Ecto neural progenitor cell (in vitro differentiated cells): Measurements from ENCODE around the gene KIF21B.
"Not testable (repeated sequence)": the region's sequence is repeated elsewhere in the genome, so short reads cannot be mapped to it uniquely, and the experiment has no call there.

ENCODE experiments used
- DNase-seq: peaks from one replicate; pipeline ENCODE4 v3.0.0-alpha.2; 2018; ENCODE audit warnings: low spot score

KIF21B gene

DNA sequence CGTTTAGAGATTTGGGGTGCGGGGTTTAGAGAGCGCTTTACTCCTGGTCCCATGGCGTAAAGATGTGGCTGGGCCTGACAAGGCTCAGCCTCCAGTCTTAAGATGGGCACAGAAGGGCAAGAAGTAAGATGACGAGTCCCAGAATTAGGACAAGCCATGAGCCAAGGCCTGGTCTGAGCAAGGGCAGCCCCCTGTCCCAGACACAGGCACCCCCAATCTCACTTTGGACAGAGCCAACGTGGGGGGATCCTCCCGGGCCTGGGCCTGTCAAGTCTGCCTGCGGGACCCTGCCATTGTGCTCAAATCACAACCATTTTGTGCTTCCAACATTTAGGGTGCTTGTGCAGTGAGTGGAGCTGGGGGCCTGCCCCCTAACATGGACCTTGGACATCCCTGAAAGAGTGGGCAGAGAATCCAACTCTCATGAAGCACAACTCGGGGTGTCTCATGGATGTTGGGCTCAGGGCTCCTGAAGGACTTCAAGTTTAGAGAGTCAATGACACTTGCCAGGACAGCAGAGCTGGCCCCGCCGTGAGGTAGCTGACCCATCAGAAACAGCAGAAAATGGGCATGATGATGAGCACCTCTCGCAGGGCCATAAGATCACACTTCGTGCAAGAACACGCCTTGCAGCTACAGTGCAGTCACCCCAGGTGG, 52.6 kb downstream of the KIF21B start:
- no peak for DNase-seq

DNA sequence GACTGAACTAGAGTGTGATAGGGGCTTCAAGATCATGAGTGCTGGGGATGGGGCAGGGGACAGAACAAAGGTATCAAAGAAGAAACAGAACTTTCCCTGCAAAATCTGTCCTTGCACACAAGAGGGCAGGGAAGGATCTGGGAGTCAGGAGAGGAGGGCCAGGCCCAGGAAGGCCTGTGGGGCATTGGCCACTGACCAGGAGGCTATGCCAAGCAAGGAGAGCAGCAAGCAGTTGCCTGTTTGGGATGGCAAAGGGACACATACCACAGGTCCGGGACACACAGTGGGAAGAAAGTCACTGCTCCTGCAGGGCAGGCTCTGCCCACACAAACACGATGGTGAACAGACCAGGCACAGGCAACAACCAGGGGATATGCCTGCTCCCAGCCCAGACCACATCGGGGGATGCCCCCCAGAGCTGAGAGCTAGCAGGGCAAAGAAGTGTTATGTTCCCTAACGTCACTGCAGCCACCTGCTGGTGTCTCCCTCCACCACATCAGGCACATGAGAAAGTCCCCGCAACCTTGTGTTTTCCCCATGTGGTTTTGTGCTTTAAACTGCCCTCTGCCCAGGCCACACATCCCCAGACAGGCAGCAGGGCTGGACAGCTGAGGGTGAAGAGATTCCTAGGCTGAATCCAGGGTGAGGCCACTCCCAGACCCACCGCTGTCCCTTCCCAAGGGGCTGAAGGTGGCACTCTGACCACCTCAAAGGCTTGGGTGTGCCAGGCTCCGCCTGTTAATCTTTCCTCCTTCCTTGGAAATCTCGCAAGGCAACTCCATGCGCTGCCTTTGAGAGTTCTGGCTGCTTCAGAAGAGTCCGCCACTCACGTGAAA, 53.6 kb downstream of the KIF21B start:
- no peak for DNase-seq

DNA sequence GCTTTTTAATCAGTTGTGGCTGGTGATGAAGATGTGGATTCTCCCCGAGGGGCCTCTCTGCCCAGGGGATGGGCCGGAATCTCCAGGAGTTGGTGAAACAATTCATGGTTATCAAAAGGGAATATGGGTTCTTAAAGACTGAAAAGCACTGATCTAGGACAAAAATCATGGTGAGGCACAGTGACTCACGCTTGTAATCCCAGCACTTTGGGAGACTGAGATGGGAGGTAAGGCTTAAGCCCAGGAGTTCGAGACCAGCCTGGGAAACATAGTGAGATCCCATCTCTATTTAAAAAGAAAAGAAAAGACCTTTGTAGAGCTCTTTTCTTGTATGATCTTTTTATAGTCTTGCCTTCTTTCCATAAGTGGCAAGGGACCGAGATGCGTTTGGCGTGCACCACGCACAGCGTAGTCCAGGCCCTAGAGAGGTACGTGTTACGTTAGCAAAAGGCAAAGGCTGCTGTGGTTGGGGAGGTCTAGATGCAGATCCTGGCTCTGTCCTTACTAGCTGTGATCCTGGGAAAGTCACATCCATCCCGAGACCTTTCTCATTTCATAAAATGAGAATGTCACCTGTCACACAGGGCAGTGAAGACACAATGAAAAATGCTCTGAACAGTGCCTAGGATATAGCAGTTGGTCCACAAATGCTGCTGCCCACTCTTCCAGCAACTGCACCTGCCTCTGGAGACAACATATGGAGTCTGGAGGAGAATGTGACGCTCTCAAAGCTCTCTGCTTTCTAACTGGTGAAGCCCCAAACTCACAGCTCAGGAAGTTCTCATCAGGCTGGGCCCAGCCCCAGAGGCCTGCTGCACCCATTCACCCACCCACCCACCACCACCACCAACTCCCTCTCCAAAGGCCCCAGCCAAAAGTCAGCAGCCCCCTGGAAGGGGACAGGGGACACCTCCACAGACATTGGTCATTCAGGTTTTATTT, 54.8 kb downstream of the KIF21B start:
- DNase-seq: no peak

GRCh38 chr1:200967693-200968468, 55.6 kb downstream of the KIF21B start:
- no peak for DNase-seq

DNA sequence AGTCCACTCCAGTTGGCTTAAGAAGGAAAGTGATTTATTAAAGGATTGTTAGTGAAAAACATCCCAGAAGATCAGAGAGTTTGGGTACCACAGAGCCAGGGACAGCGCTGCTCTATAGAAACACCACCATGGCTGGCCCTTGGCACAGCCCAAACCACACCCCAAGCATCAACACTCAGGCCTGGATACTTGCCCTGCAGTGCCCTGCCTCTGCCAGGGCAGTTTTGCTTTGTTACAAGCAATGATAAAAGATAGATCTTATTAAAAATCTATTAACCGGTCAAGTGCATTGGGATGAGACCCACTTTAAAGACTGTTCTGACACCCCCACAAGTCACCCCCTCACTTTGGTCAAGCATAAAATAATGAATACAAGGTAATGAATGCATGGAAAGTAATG, 56.6 kb downstream of the KIF21B start:
- no peak for DNase-seq

GRCh38 chr1:200965111-200965805, 58.3 kb downstream of the KIF21B start:
- no peak for DNase-seq

DNA sequence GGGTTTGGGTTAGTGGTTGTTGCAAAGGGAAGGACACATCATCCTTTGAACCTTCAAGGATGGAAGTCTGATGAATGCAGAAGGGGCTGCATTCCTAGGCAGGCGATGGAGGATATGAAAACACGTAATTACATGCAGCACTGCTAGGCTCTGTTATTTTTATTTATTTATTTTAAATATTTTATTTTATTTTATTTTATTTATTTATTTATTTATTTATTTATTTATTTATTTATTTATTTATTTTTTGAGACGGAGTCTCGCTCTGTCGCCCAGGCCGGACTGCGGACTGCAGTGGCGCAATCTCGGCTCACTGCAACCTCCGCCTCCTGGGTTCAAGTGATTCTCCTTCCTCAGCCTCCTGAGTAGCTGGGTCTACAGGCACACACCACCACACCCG, 59.6 kb downstream of the KIF21B start:
- not testable (repeated sequence) for DNase-seq

DNA sequence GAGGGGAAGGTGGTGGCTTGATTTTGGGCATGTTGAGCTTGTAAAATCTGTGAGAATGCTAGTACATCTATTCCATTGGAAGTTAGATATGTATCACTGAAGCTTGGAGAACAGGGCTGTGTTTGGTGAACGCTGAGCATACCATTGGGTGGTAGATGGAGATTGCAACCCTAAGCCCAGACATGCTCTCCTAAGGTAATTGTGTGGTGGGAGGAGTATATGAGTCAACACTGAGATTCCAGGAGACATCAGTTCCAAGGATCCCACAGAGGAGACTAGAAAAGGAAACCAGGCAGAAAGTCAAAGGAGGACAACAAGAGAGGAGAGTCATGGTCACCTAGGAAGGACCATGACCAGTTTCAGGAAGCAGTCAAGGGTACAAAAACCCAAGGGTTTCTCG, 60.4 kb downstream of the KIF21B start:
- no peak for DNase-seq

- peak; percentile 33 for DNase-seq
Measured at GRCh38 chr1:200962631-200963030, 60.9 kb downstream of the KIF21B start.

DNA sequence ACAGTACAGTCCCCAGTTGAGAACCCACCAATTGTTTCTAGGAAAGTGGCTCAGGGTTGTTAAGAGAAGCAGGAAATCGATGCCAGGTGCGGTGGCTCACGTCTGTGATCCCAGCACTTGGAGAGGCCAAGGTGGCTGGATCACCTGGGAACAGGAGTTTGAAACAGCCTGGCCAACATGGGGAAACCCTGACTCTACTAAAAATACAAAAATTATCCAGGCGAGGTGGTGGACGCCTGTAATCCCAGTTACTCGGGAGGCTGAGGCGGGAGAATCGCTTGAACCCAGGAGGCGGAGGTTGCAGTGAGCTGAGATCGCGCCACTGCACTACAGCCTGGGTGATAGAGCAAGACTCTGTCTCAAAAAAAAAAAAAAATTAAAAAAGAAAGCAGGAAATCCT, 61.4 kb downstream of the KIF21B start:
- not testable (repeated sequence) for DNase-seq

- DNase-seq: no peak
Measured at GRCh38 chr1:200960948-200961340, 62.6 kb downstream of the KIF21B start.

DNA sequence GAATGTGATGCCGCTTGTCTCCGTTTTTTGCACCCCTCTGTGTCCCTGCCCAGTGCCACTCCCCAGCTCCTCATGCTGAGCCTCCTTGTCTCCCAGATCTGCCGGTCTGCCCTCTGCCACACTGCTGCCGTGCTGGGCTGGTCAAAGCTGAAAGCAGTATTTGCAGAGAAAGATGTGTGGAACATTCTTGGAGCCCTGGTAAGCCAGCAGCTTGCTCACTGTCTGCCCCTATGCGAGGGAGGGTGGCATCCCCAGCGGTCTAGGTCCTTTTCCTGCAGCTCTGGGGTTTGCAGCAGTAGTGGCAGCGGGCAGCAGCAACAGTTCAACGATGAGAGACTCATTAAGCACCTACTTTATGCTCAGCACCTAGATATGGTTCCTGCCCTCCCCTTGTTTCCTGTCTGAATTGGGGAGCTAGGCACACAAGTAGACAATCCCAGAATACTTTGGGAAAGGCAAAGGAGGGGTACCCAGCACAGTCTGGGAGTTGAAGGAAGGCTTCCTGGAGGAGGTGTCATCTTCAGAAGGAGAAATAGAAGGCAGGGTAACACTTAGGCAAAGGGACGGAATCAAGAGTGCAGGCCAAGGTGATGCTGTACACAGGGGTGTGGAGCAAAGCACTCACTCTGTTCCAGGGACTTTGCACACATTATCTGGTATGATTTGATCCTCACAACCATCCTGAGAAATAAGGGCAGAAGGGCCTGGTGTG, 63.1 kb downstream of the KIF21B start:
- peak; percentile 42 for DNase-seq

GRCh38 chr1:200959411-200959921, 64.0 kb downstream of the KIF21B start:
- peak; percentile 57 for DNase-seq

GRCh38 chr1:200958597-200958996, 64.9 kb downstream of the KIF21B start:
- peak; percentile 34 for DNase-seq

- DNase-seq: no peak
Measured at GRCh38 chr1:200954434-200954833, 69.1 kb downstream of the KIF21B start.

GRCh38 chr1:200951016-200951415, 72.5 kb downstream of the KIF21B start:
- no peak for DNase-seq

GRCh38 chr1:200949626-200950025, 73.9 kb downstream of the KIF21B start:
- DNase-seq: no peak

DNA sequence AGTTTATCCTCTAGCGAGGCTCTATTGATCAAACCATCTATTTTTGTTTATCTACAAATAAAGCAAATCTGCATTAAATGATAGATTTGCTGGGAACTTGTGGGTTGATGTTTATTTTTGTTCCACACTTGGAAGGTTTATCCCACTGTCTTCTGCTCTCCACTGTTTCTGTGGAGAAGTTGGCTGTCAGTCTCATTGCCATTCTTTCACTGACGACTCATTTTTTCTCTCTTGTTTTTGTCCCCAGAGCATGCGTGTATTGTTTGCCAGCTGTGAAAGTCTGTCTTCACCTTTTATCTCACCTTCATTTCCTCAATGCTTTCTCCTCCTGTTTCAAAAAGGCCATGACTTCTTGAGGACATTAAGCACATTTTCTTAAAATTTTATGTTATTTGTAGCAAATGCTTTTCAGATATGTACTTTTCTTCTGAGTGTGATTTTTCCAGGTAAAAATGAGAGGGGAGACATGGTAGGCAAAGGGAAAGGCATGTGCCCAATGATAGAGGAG, 76.4 kb downstream of the KIF21B start:
- DNase-seq: no peak

- DNase-seq: no peak
Measured at GRCh38 chr1:200945111-200945510, 78.4 kb downstream of the KIF21B start.

GRCh38 chr1:200938955-200939354, 84.6 kb downstream of the KIF21B start:
- no peak for DNase-seq
